ENCODE data around the gene MAGI1. TPM values are rescaled to one million over a fixed set of nuclear protein-coding genes. Genes with fewer than 3 reads are reported as not detected.

MAGI1 gene
- total RNA-seq, 2 donors from 2014 or later: 38.6 to 45.1 TPM

- H3K27me3 ChIP-seq (ENCODE audit: control insufficient read depth, insufficient read depth, low read length, poor library complexity, severe bottlenecking): no peaks in the 10 kb centered on the region
- H3K27ac ChIP-seq (ENCODE audit: low read depth, low read length): no peak overlapping the region
- H3K4me1 Mint-ChIP-seq: peaks cover 7% of the 10 kb centered on the region
- no peaks in the 10 kb centered on the region for H3K36me3 ChIP-seq (ENCODE audit: control insufficient read depth, insufficient read depth, low read length)
- WGBS, 2 experiments (ENCODE audit: insufficient coverage in 1 of 2, insufficient read length in 1 of 2): 93% methylated on average over 6 of the region's 6 CpGs
- H3K9me3 ChIP-seq (ENCODE audit: control insufficient read depth, low read length): no peaks in the 10 kb centered on the region
- H3K27me3 Mint-ChIP-seq (ENCODE audit: insufficient read depth): no peaks in the 10 kb centered on the region
- TF ChIP-seq CTCF (conservative IDR thresholded peaks at IDR 0.05): no peak
- no peak overlapping the region for H3K4me3 ChIP-seq (ENCODE audit: low read length)
- no peak overlapping the region for H3K9ac ChIP-seq (ENCODE audit: extremely low read depth, low read length, poor library complexity, severe bottlenecking)
- no peak overlapping the region for H3K27ac Mint-ChIP-seq
- no peaks in the 10 kb centered on the region for H3K4me1 ChIP-seq (ENCODE audit: control insufficient read depth, insufficient read depth, low read length)
- H3K9me3 Mint-ChIP-seq: no peaks in the 10 kb centered on the region
- no peaks in the 10 kb centered on the region for H3K36me3 Mint-ChIP-seq (ENCODE audit: low read depth)
- no peak for DNase-seq
- no peak overlapping the region for H3K4me3 Mint-ChIP-seq
Observed at GRCh38 chr3:65557899-65558564, 480.7 kb downstream of the MAGI1 start.

- no peaks in the 10 kb centered on the region for H3K36me3 ChIP-seq (ENCODE audit: control insufficient read depth, insufficient read depth, low read length)
- no peaks in the 10 kb centered on the region for H3K9me3 ChIP-seq (ENCODE audit: control insufficient read depth, low read length)
- H3K4me1 Mint-ChIP-seq: peaks cover 12% of the 10 kb centered on the region
- H3K9me3 Mint-ChIP-seq: no peaks in the 10 kb centered on the region
- no peaks in the 10 kb centered on the region for H3K4me1 ChIP-seq (ENCODE audit: control insufficient read depth, insufficient read depth, low read length)
- TF ChIP-seq CTCF (conservative IDR thresholded peaks at IDR 0.05): no peak
- no peak overlapping the region for H3K4me3 Mint-ChIP-seq
- no peak overlapping the region for H3K27ac ChIP-seq (ENCODE audit: low read depth, low read length)
- H3K4me3 ChIP-seq (ENCODE audit: low read length): no peak overlapping the region
- no peak for DNase-seq
- no peak overlapping the region for H3K27ac Mint-ChIP-seq
- no peaks in the 10 kb centered on the region for H3K36me3 Mint-ChIP-seq (ENCODE audit: low read depth)
- H3K9ac ChIP-seq (ENCODE audit: extremely low read depth, low read length, poor library complexity, severe bottlenecking): no peak overlapping the region
- H3K27me3 ChIP-seq (ENCODE audit: control insufficient read depth, insufficient read depth, low read length, poor library complexity, severe bottlenecking): no peaks in the 10 kb centered on the region
- H3K27me3 Mint-ChIP-seq (ENCODE audit: insufficient read depth): no peaks in the 10 kb centered on the region
- 88 to 94% methylated on average over 3 to 5 of the region's 5 CpGs for WGBS, 2 experiments (ENCODE audit: insufficient coverage in 1 of 2, insufficient read length in 1 of 2)
Observed at GRCh38 chr3:65556934-65557577, 481.7 kb downstream of the MAGI1 start.

- H3K4me1 Mint-ChIP-seq: peaks cover 14% of the 10 kb centered on the region
- Histone ChIP-seq H3K36me3 (ENCODE audit: control insufficient read depth, insufficient read depth, low read length) (no peaks in the 10 kb centered on the region), H3K9ac (ENCODE audit: extremely low read depth, low read length, poor library complexity, severe bottlenecking) (no peak overlapping the region), H3K4me3 (ENCODE audit: low read length) (no peak overlapping the region), H3K4me1 (ENCODE audit: control insufficient read depth, insufficient read depth, low read length) (no peaks in the 10 kb centered on the region), H3K9me3 (ENCODE audit: control insufficient read depth, low read length) (no peaks in the 10 kb centered on the region), H3K27me3 (ENCODE audit: control insufficient read depth, insufficient read depth, low read length, poor library complexity, severe bottlenecking) (peaks cover 22% of the 10 kb centered on the region), H3K27ac (ENCODE audit: low read depth, low read length) (no peak overlapping the region)
- DNase-seq: no peak
- H3K36me3 Mint-ChIP-seq (ENCODE audit: low read depth): no peaks in the 10 kb centered on the region
- 76 to 88% methylated on average over 1 of the region's 1 CpG for WGBS, 2 experiments (ENCODE audit: insufficient coverage in 1 of 2, insufficient read length in 1 of 2)
- no peak overlapping the region for H3K27ac Mint-ChIP-seq
- H3K4me3 Mint-ChIP-seq: no peak overlapping the region
- TF ChIP-seq CTCF (conservative IDR thresholded peaks at IDR 0.05): no peak
- no peaks in the 10 kb centered on the region for H3K9me3 Mint-ChIP-seq
- peaks cover 35% of the 10 kb centered on the region for H3K27me3 Mint-ChIP-seq (ENCODE audit: insufficient read depth)
Observed at GRCh38 chr3:65552434-65552833, 486.3 kb downstream of the MAGI1 start.
